Measurements from ENCODE around the gene IFT27. TPM values are rescaled to one million over a fixed set of nuclear protein-coding genes. Genes with fewer than 3 reads are reported as not detected.

The IFT27 gene
- total and polyA plus RNA-seq, 4 donors = 18.9 to 51.1 (median 26.4) TPM

DNA sequence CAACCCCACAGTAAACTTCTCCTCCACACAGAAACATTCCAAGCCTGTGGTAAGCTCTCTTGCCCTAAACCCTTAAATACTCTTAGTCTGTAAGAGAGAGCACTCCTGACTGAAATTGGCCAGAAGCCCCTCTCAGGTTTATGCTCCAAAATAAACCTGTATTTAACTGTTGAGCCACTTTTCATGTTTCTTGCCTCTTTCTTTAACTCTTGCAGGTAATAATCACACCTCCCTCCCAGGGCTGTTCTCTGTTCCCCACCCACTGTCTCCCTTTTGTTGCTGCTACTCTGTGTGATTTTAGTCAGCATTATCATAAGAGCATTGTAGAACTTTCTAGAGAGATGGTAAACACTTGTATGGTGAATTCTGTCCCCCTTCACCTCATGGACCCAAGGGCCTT, 2.1 kb upstream of the IFT27 start:
- H3K27ac ChIP-seq (ENCODE audit: low read depth in 1 of 2, low read length in 1 of 2) = no peak overlapping the region
- ATAC-seq (ENCODE audit: insufficient read depth, low FRiP score) = no peak

GRCh38 chr22:36776722-36777121, 803 bp upstream of the IFT27 start:
- Histone ChIP-seq H3K27ac (ENCODE audit: low read depth in 1 of 2, low read length in 1 of 2) (no peak overlapping the region), H3K9me3 (ENCODE audit: control insufficient read depth in 4 of 4, insufficient read depth in 3 of 4, low read length in 3 of 4) (no peaks in the 10 kb centered on the region), H3K27me3 (ENCODE audit: control insufficient read depth in 3 of 3, insufficient read depth in 3 of 3, low read length in 2 of 3) (no peaks in the 10 kb centered on the region), H3K4me3 (no peak overlapping the region), H3K9ac (ENCODE audit: insufficient read depth in 1 of 2, low read length in 2 of 2) (no peak overlapping the region), H3K36me3 (ENCODE audit: control insufficient read depth in 4 of 4, insufficient read depth in 4 of 4, low read length in 4 of 4) (peaks cover 0 to 7% (median 0%) of the 10 kb centered on the region in 4 donors), H3K4me1 (ENCODE audit: control insufficient read depth in 5 of 5, insufficient read depth in 5 of 5, low read length in 5 of 5) (peaks cover 0 to 12% (median 4%) of the 10 kb centered on the region in 5 donors)
- DNase-seq (no peak), ATAC-seq (ENCODE audit: insufficient read depth, low FRiP score) (no peak)
- WGBS, 2 donors = 65 to 77% methylated on average over 12 of the region's 12 CpGs
- TF ChIP-seq, protein P1, sequence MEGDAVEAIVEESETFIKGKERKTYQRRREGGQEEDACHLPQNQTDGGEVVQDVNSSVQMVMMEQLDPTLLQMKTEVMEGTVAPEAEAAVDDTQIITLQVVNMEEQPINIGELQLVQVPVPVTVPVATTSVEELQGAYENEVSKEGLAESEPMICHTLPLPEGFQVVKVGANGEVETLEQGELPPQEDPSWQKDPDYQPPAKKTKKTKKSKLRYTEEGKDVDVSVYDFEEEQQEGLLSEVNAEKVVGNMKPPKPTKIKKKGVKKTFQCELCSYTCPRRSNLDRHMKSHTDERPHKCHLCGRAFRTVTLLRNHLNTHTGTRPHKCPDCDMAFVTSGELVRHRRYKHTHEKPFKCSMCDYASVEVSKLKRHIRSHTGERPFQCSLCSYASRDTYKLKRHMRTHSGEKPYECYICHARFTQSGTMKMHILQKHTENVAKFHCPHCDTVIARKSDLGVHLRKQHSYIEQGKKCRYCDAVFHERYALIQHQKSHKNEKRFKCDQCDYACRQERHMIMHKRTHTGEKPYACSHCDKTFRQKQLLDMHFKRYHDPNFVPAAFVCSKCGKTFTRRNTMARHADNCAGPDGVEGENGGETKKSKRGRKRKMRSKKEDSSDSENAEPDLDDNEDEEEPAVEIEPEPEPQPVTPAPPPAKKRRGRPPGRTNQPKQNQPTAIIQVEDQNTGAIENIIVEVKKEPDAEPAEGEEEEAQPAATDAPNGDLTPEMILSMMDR (IDR thresholded peaks at IDR 0.05; ENCODE audit: control extremely low read depth, extremely low read depth) = no peak

More for the DNA sequence above, 2.1 kb upstream of the IFT27 start:
- H3K27me3 ChIP-seq (ENCODE audit: control insufficient read depth in 3 of 3, insufficient read depth in 3 of 3, low read length in 2 of 3) = peaks cover 0 to under 1% (median 0%) of the 10 kb centered on the region in 3 donors
- H3K4me3 ChIP-seq = no peak overlapping the region
- TF ChIP-seq, protein P1 (IDR thresholded peaks at IDR 0.05; ENCODE audit: control extremely low read depth, extremely low read depth) = no peak
- H3K9ac ChIP-seq (ENCODE audit: insufficient read depth in 1 of 2, low read length in 2 of 2) = no peak overlapping the region
- peaks cover 3 to 12% (median 5%) of the 10 kb centered on the region in 5 donors for H3K4me1 ChIP-seq (ENCODE audit: control insufficient read depth in 5 of 5, insufficient read depth in 5 of 5, low read length in 5 of 5)
- DNase-seq = no peak
- H3K36me3 ChIP-seq (ENCODE audit: control insufficient read depth in 4 of 4, insufficient read depth in 4 of 4, low read length in 4 of 4) = no peaks in the 10 kb centered on the region
- no peaks in the 10 kb centered on the region for H3K9me3 ChIP-seq (ENCODE audit: control insufficient read depth in 4 of 4, insufficient read depth in 3 of 4, low read length in 3 of 4)

GRCh38 chr22:36775586-36775963, 344 bp downstream of the IFT27 start:
- H3K4me3 ChIP-seq = peak overlapping the region; percentile 59
- no peaks in the 10 kb centered on the region for H3K9me3 ChIP-seq (ENCODE audit: control insufficient read depth in 4 of 4, insufficient read depth in 3 of 4, low read length in 3 of 4)
- WGBS, 2 donors = 1% methylated on average over 22 to 23 of the region's 23 CpGs
- H3K9ac ChIP-seq (ENCODE audit: insufficient read depth in 1 of 2, low read length in 2 of 2) = peak overlapping the region; percentile 20 to 78
- TF ChIP-seq, protein P1 (IDR thresholded peaks at IDR 0.05; ENCODE audit: control extremely low read depth, extremely low read depth) = no peak
- H3K36me3 ChIP-seq (ENCODE audit: control insufficient read depth in 4 of 4, insufficient read depth in 4 of 4, low read length in 4 of 4) = peaks cover 0 to 7% (median 0%) of the 10 kb centered on the region in 4 donors
- peak; percentile 53 to 58 (median 57) for DNase-seq
- no peaks in the 10 kb centered on the region for H3K27me3 ChIP-seq (ENCODE audit: control insufficient read depth in 3 of 3, insufficient read depth in 3 of 3, low read length in 2 of 3)
- ATAC-seq (ENCODE audit: insufficient read depth, low FRiP score) = no peak
- peaks cover 0 to 12% (median 4%) of the 10 kb centered on the region in 5 donors for H3K4me1 ChIP-seq (ENCODE audit: control insufficient read depth in 5 of 5, insufficient read depth in 5 of 5, low read length in 5 of 5)
- H3K27ac ChIP-seq (ENCODE audit: low read depth in 1 of 2, low read length in 1 of 2) = peak overlapping the region; percentile 62 to 71

GRCh38 chr22:36773935-36774334, 2.0 kb downstream of the IFT27 start:
- Histone ChIP-seq H3K27ac (ENCODE audit: low read depth in 1 of 2, low read length in 1 of 2) (no peak overlapping the region), H3K36me3 (ENCODE audit: control insufficient read depth in 4 of 4, insufficient read depth in 4 of 4, low read length in 4 of 4) (peaks cover 0 to 7% (median 0%) of the 10 kb centered on the region in 4 donors), H3K9ac (ENCODE audit: insufficient read depth in 1 of 2, low read length in 2 of 2) (no peak overlapping the region), H3K4me3 (no peak overlapping the region), H3K27me3 (ENCODE audit: control insufficient read depth in 3 of 3, insufficient read depth in 3 of 3, low read length in 2 of 3) (no peaks in the 10 kb centered on the region), H3K4me1 (ENCODE audit: control insufficient read depth in 5 of 5, insufficient read depth in 5 of 5, low read length in 5 of 5) (peaks cover 0 to 12% (median 4%) of the 10 kb centered on the region in 5 donors), H3K9me3 (ENCODE audit: control insufficient read depth in 4 of 4, insufficient read depth in 3 of 4, low read length in 3 of 4) (no peaks in the 10 kb centered on the region)
- TF ChIP-seq, protein P1 (IDR thresholded peaks at IDR 0.05; ENCODE audit: control extremely low read depth, extremely low read depth) = peak; percentile 10
- ATAC-seq (ENCODE audit: insufficient read depth, low FRiP score) = no peak
- DNase-seq = peak in 1 of 3 donors; percentile 37
- 71 to 80% methylated on average over 3 of the region's 3 CpGs for WGBS, 2 donors
